ENCODE data around the gene ICAM5.
"Not testable (repeated sequence)": the region's sequence is repeated elsewhere in the genome, so short reads cannot be mapped to it uniquely, and the experiment has no call there.

The ICAM5 gene

GRCh38 chr19:10270180-10270615 is 19.6 kb upstream of the ICAM5 start:
- Histone ChIP-seq H3K9me3 (ENCODE audit: control insufficient read depth in 1 of 2, low read length in 2 of 2) (no peaks in the 10 kb centered on the region), H3K36me3 (ENCODE audit: control insufficient read depth in 1 of 2, insufficient read depth in 2 of 2, low read length in 2 of 2) (peaks cover 0 to 4% of the 10 kb centered on the region in 2 donors), H3K4me3 (ENCODE audit: low read depth in 1 of 2, low read length in 2 of 2) (peak overlapping the region; percentile 60 to 71), H3K9ac (ENCODE audit: low read depth in 1 of 2, low read length in 2 of 2) (peak overlapping the region; percentile 44 to 57), H3K27ac (ENCODE audit: low read depth, low read length) (peak overlapping the region; percentile 83), H3K27me3 (ENCODE audit: control insufficient read depth in 1 of 2, insufficient read depth in 2 of 2, low read length in 2 of 2) (peaks cover 9 to 16% of the 10 kb centered on the region in 2 donors), H3K4me1 (ENCODE audit: control insufficient read depth in 1 of 2, insufficient read depth in 2 of 2, low read length in 2 of 2) (peaks cover 11 to 19% of the 10 kb centered on the region in 2 donors)

GRCh38 chr19:10270616-10271394 is 18.9 kb upstream of the ICAM5 start, which contains the start of gene ICAM1:
Gene ICAM1, plus strand, starts transcription at chr19:10271120. Its CDS starts 40 bp downstream, at chr19:10271160.
- Histone ChIP-seq H3K36me3 (ENCODE audit: control insufficient read depth in 1 of 2, insufficient read depth in 2 of 2, low read length in 2 of 2) (peaks cover 0 to 4% of the 10 kb centered on the region in 2 donors), H3K27ac (ENCODE audit: low read depth, low read length) (peak within 1 kb of the TSS; percentile 83), H3K9me3 (ENCODE audit: control insufficient read depth in 1 of 2, low read length in 2 of 2) (no peaks in the 10 kb centered on the region), H3K27me3 (ENCODE audit: control insufficient read depth in 1 of 2, insufficient read depth in 2 of 2, low read length in 2 of 2) (peaks cover 9 to 16% of the 10 kb centered on the region in 2 donors), H3K4me1 (ENCODE audit: control insufficient read depth in 1 of 2, insufficient read depth in 2 of 2, low read length in 2 of 2) (peaks cover 11 to 19% of the 10 kb centered on the region in 2 donors), H3K9ac (ENCODE audit: low read depth in 1 of 2, low read length in 2 of 2) (peak within 1 kb of the TSS; percentile 44 to 57), H3K4me3 (ENCODE audit: low read depth in 1 of 2, low read length in 2 of 2) (peak within 1 kb of the TSS; percentile 60 to 71)

- Histone ChIP-seq H3K27me3 (ENCODE audit: control insufficient read depth in 1 of 2, insufficient read depth in 2 of 2, low read length in 2 of 2) (peaks cover 9 to 16% of the 10 kb centered on the region in 2 donors), H3K4me1 (ENCODE audit: control insufficient read depth in 1 of 2, insufficient read depth in 2 of 2, low read length in 2 of 2) (peaks cover 11 to 19% of the 10 kb centered on the region in 2 donors), H3K4me3 (ENCODE audit: low read depth in 1 of 2, low read length in 2 of 2) (peak overlapping the region; percentile 60 to 71), H3K36me3 (ENCODE audit: control insufficient read depth in 1 of 2, insufficient read depth in 2 of 2, low read length in 2 of 2) (peaks cover 0 to 4% of the 10 kb centered on the region in 2 donors), H3K9me3 (ENCODE audit: control insufficient read depth in 1 of 2, low read length in 2 of 2) (no peaks in the 10 kb centered on the region), H3K27ac (ENCODE audit: low read depth, low read length) (peak overlapping the region; percentile 83), H3K9ac (ENCODE audit: low read depth in 1 of 2, low read length in 2 of 2) (peak overlapping the region; percentile 44 to 57)
Measured at GRCh38 chr19:10271543-10272086, 18.1 kb upstream of the ICAM5 start.

- Histone ChIP-seq H3K9ac (ENCODE audit: low read depth in 1 of 2, low read length in 2 of 2) (no peak overlapping the region), H3K9me3 (ENCODE audit: control insufficient read depth in 1 of 2, low read length in 2 of 2) (no peaks in the 10 kb centered on the region), H3K27ac (ENCODE audit: low read depth, low read length) (no peak overlapping the region), H3K27me3 (ENCODE audit: control insufficient read depth in 1 of 2, insufficient read depth in 2 of 2, low read length in 2 of 2) (peaks cover 9 to 16% of the 10 kb centered on the region in 2 donors), H3K4me3 (ENCODE audit: low read depth in 1 of 2, low read length in 2 of 2) (no peak overlapping the region), H3K4me1 (ENCODE audit: control insufficient read depth in 1 of 2, insufficient read depth in 2 of 2, low read length in 2 of 2) (peaks cover 10 to 18% of the 10 kb centered on the region in 2 donors), H3K36me3 (ENCODE audit: control insufficient read depth in 1 of 2, insufficient read depth in 2 of 2, low read length in 2 of 2) (peaks cover 0 to 8% of the 10 kb centered on the region in 2 donors)
Measured at GRCh38 chr19:10274589-10274988, 15.2 kb upstream of the ICAM5 start.

- H3K9ac ChIP-seq (ENCODE audit: low read depth in 1 of 2, low read length in 2 of 2), result no peak overlapping the region
- no peaks in the 10 kb centered on the region for H3K9me3 ChIP-seq (ENCODE audit: control insufficient read depth in 1 of 2, low read length in 2 of 2)
- no peaks in the 10 kb centered on the region for H3K4me1 ChIP-seq (ENCODE audit: control insufficient read depth in 1 of 2, insufficient read depth in 2 of 2, low read length in 2 of 2)
- peaks cover 0 to 8% of the 10 kb centered on the region in 2 donors for H3K36me3 ChIP-seq (ENCODE audit: control insufficient read depth in 1 of 2, insufficient read depth in 2 of 2, low read length in 2 of 2)
- H3K4me3 ChIP-seq (ENCODE audit: low read depth in 1 of 2, low read length in 2 of 2), result no peak overlapping the region
- no peaks in the 10 kb centered on the region for H3K27me3 ChIP-seq (ENCODE audit: control insufficient read depth in 1 of 2, insufficient read depth in 2 of 2, low read length in 2 of 2)
- no peak overlapping the region for H3K27ac ChIP-seq (ENCODE audit: low read depth, low read length)
Measured at GRCh38 chr19:10277795-10278589, 11.8 kb upstream of the ICAM5 start.

- Histone ChIP-seq H3K27ac (ENCODE audit: low read depth, low read length) (no peak overlapping the region), H3K36me3 (ENCODE audit: control insufficient read depth in 1 of 2, insufficient read depth in 2 of 2, low read length in 2 of 2) (peaks cover 0 to 14% of the 10 kb centered on the region in 2 donors), H3K4me1 (ENCODE audit: control insufficient read depth in 1 of 2, insufficient read depth in 2 of 2, low read length in 2 of 2) (no peaks in the 10 kb centered on the region), H3K9ac (ENCODE audit: low read depth in 1 of 2, low read length in 2 of 2) (no peak overlapping the region), H3K9me3 (ENCODE audit: control insufficient read depth in 1 of 2, low read length in 2 of 2) (no peaks in the 10 kb centered on the region), H3K27me3 (ENCODE audit: control insufficient read depth in 1 of 2, insufficient read depth in 2 of 2, low read length in 2 of 2) (no peaks in the 10 kb centered on the region), H3K4me3 (ENCODE audit: low read depth in 1 of 2, low read length in 2 of 2) (no peak overlapping the region)
Measured at GRCh38 chr19:10278935-10279334, 10.8 kb upstream of the ICAM5 start.

GRCh38 chr19:10279737-10280442 is 9.9 kb upstream of the ICAM5 start:
- Histone ChIP-seq H3K4me1 (ENCODE audit: control insufficient read depth in 1 of 2, insufficient read depth in 2 of 2, low read length in 2 of 2) (no peaks in the 10 kb centered on the region), H3K27ac (ENCODE audit: low read depth, low read length) (no peak overlapping the region)

GRCh38 chr19:10282043-10282442 is 7.7 kb upstream of the ICAM5 start:
- H3K9ac ChIP-seq (ENCODE audit: low read depth in 1 of 2, low read length in 2 of 2); H3K9me3 ChIP-seq (ENCODE audit: control insufficient read depth in 1 of 2, low read length in 2 of 2); H3K27me3 ChIP-seq (ENCODE audit: control insufficient read depth in 1 of 2, insufficient read depth in 2 of 2, low read length in 2 of 2); H3K27ac ChIP-seq (ENCODE audit: low read depth, low read length); H3K4me3 ChIP-seq (ENCODE audit: low read depth in 1 of 2, low read length in 2 of 2): not testable (repeated sequence)
- Histone ChIP-seq H3K4me1 (ENCODE audit: control insufficient read depth in 1 of 2, insufficient read depth in 2 of 2, low read length in 2 of 2) (peaks cover 7 to 13% of the 10 kb centered on the region in 2 donors), H3K36me3 (ENCODE audit: control insufficient read depth in 1 of 2, insufficient read depth in 2 of 2, low read length in 2 of 2) (peaks cover 0 to 31% of the 10 kb centered on the region in 2 donors)

More at GRCh38 chr19:10279737-10280442, 9.9 kb upstream of the ICAM5 start:
- Histone ChIP-seq H3K9me3 (ENCODE audit: control insufficient read depth in 1 of 2, low read length in 2 of 2) (no peaks in the 10 kb centered on the region), H3K9ac (ENCODE audit: low read depth in 1 of 2, low read length in 2 of 2) (no peak overlapping the region), H3K27me3 (ENCODE audit: control insufficient read depth in 1 of 2, insufficient read depth in 2 of 2, low read length in 2 of 2) (no peaks in the 10 kb centered on the region), H3K36me3 (ENCODE audit: control insufficient read depth in 1 of 2, insufficient read depth in 2 of 2, low read length in 2 of 2) (peaks cover 0 to 18% of the 10 kb centered on the region in 2 donors), H3K4me3 (ENCODE audit: low read depth in 1 of 2, low read length in 2 of 2) (no peak overlapping the region)

GRCh38 chr19:10283301-10284064 is 6.3 kb upstream of the ICAM5 start:
- peaks cover 11 to 14% of the 10 kb centered on the region in 2 donors for H3K27me3 ChIP-seq (ENCODE audit: control insufficient read depth in 1 of 2, insufficient read depth in 2 of 2, low read length in 2 of 2)
- H3K9me3 ChIP-seq (ENCODE audit: control insufficient read depth in 1 of 2, low read length in 2 of 2), result no peaks in the 10 kb centered on the region
- H3K36me3 ChIP-seq (ENCODE audit: control insufficient read depth in 1 of 2, insufficient read depth in 2 of 2, low read length in 2 of 2), result peaks cover 0 to 27% of the 10 kb centered on the region in 2 donors
- peaks cover 13 to 26% of the 10 kb centered on the region in 2 donors for H3K4me1 ChIP-seq (ENCODE audit: control insufficient read depth in 1 of 2, insufficient read depth in 2 of 2, low read length in 2 of 2)
- H3K9ac ChIP-seq (ENCODE audit: low read depth in 1 of 2, low read length in 2 of 2), result no peak overlapping the region
- H3K27ac ChIP-seq (ENCODE audit: low read depth, low read length), result no peak overlapping the region
- H3K4me3 ChIP-seq (ENCODE audit: low read depth in 1 of 2, low read length in 2 of 2), result no peak overlapping the region
